SK-N-SH (cell line): ENCODE measurements around the gene UBTD2. TPM values are rescaled to one million over a fixed set of nuclear protein-coding genes. Genes with fewer than 3 reads are reported as not detected.
A peak's percentile ranks its signal among the peaks of the same experiment; 100 is the strongest.

Experiments used
- CTCF ChIA-PET: fragments of 300-600, 350-600 bp; formaldehyde crosslinking; extraction: SDS; loops from one replicate; lab custom pipeline; 2021; lab: Yijun Ruan, JAX
- POLR2A ChIA-PET: fragments of 350-600 bp; sonication (Branson Sonifier 250); formaldehyde crosslinking; extraction: SDS; loops from one replicate; lab custom pipeline; 2020; ENCODE audit warnings: antibody characterized with exemption, inconsistent platforms; lab: Yijun Ruan, JAX
- DNase-seq: peaks from one replicate; pipeline ENCODE4 v3.0.0; 2012
- H2AFZ ChIP-seq: fragments of 200-600 bp; sonication (generic); 2 replicates; pipeline ENCODE4 v1.8.1; 2016; ENCODE audit warnings: antibody characterized with exemption, mild to moderate bottlenecking, low read depth
- H3F3A ChIP-seq: fragments of 200-600 bp; sonication (generic); replicated peaks from 2 replicates; pipeline ENCODE3; 2016; ENCODE audit warnings: antibody characterized with exemption, mild to moderate bottlenecking; ENCODE audit not compliant: insufficient read depth
- H3K27ac ChIP-seq, 2 experiments: fragments of 200-500 bp in 1 of 2; fragments of 200-600 bp in 1 of 2; sonication (Bioruptor generic) in 1 of 2; sonication (generic), shearing (Covaris generic) in 1 of 2; 2 replicates each; pipeline versions ENCODE4 v1.5.1 to v1.6.1; 2014 to 2016; ENCODE audit warnings: low read depth in 2 of 2, inconsistent platforms in 1 of 2, low read length in 1 of 2, mild to moderate bottlenecking in 1 of 2, mixed read lengths in 1 of 2
- H3K27me3 ChIP-seq: fragments of 200-600 bp; sonication (generic), shearing (Covaris generic); 2 replicates; pipeline ENCODE4 v1.6.1; 2016; ENCODE audit warnings: mixed run types; ENCODE audit not compliant: insufficient read depth
- H3K36me3 ChIP-seq, 2 experiments: fragments of 200-500 bp in 1 of 2; fragments of 200-600 bp in 1 of 2; sonication (Bioruptor generic) in 1 of 2; sonication (generic) in 1 of 2; replicated peaks in 1 of 2; 2 replicates each; pipeline versions ENCODE3 to v1.5.1; 2014 to 2016; ENCODE audit warnings: low read length in 1 of 2, mild to moderate bottlenecking in 1 of 2; ENCODE audit not compliant: insufficient read depth in 2 of 2, control insufficient read depth in 1 of 2
- H3K4me1 ChIP-seq, 2 experiments: fragments of 200-500 bp in 1 of 2; fragments of 200-600 bp in 1 of 2; sonication (Bioruptor generic) in 1 of 2; sonication (generic), shearing (Covaris generic) in 1 of 2; 2 replicates each; pipeline versions ENCODE4 v1.5.1 to v1.6.1; 2014 to 2016; ENCODE audit warnings: low read depth in 1 of 2, low read length in 1 of 2, mixed run types in 1 of 2; ENCODE audit not compliant: insufficient read depth in 2 of 2, control insufficient read depth in 1 of 2
- H3K4me2 ChIP-seq: fragments of 200-600 bp; sonication (generic), shearing (Covaris generic); 2 replicates; pipeline ENCODE4 v1.6.1; 2017; ENCODE audit warnings: mixed run types
- H3K4me3 ChIP-seq, 2 experiments: fragments of 200-500 bp in 1 of 2; fragments of 200-600 bp in 1 of 2; sonication (Bioruptor generic) in 1 of 2; sonication (generic), shearing (Covaris generic) in 1 of 2; 2 replicates each; pipeline versions ENCODE4 v1.5.1 to v1.8.1; 2014 to 2016; ENCODE audit warnings: low read depth in 2 of 2, inconsistent platforms in 1 of 2, low read length in 1 of 2, mild to moderate bottlenecking in 1 of 2, mixed read lengths in 1 of 2, moderate library complexity in 1 of 2
- H3K79me2 ChIP-seq: fragments of 200-600 bp; sonication (generic); 2 replicates; pipeline ENCODE4 v1.8.1; 2017; ENCODE audit warnings: mild to moderate bottlenecking; ENCODE audit not compliant: insufficient read depth
- H3K9ac ChIP-seq: fragments of 200-600 bp; sonication (generic); 2 replicates; pipeline ENCODE4 v1.6.1; 2017; ENCODE audit warnings: mixed run types
- H3K9me2 ChIP-seq: fragments of 200-600 bp; sonication (generic); 2 replicates; pipeline ENCODE4 v1.6.1; 2017; ENCODE audit warnings: mixed run types
- H3K9me3 ChIP-seq: fragments of 200-600 bp; sonication (generic); 2 replicates; pipeline ENCODE4 v1.6.1; 2017; ENCODE audit warnings: mixed run types, mild to moderate bottlenecking, moderate library complexity
- H4K20me1 ChIP-seq: fragments of 200-600 bp; sonication (generic); 2 replicates; pipeline ENCODE4 v1.6.1; 2017; ENCODE audit warnings: mild to moderate bottlenecking, mixed run types; ENCODE audit not compliant: insufficient read depth
- ELF1 ChIP-seq: IDR thresholded peaks from 2 replicates; pipeline ENCODE4 v1.4.0; 2012
- JUND ChIP-seq: IDR thresholded peaks from 2 replicates; pipeline ENCODE4 v1.4.0; 2012
- NRF1 ChIP-seq: IDR thresholded peaks from 2 replicates; pipeline ENCODE4 v1.6.1; 2012; ENCODE audit warnings: low read depth, mild to moderate bottlenecking, low read length
- RXRA ChIP-seq: IDR thresholded peaks from 2 replicates; pipeline ENCODE4 v1.4.0; 2012; ENCODE audit warnings: low read depth, mild to moderate bottlenecking, borderline replicate concordance
- TAF1 ChIP-seq: IDR thresholded peaks from 2 replicates; pipeline ENCODE4 v1.6.1; 2012; ENCODE audit warnings: low read depth, mild to moderate bottlenecking, low read length, moderate library complexity, borderline replicate concordance
- TCF12 ChIP-seq: IDR thresholded peaks from 2 replicates; pipeline ENCODE4 v1.4.0; 2012
- USF2 ChIP-seq: fragments of 150-350 bp; IDR thresholded peaks from 2 replicates; pipeline ENCODE4 v1.6.1; 2017; ENCODE audit warnings: antibody characterized with exemption, low read length, low read depth, borderline replicate concordance
- WGBS: methylation state at CpG from one replicate; pipeline ENCODE4 v1.1.6; 2017; ENCODE audit warnings: low lambda C conversion rate; 5-methylcytosine and 5-hydroxymethylcytosine counted together
- polyA plus RNA-seq, 3 experiments: library from polyadenylated mRNA; depleted of rRNA; stranded (reverse); fragments of >200 nt; gene quantifications; 2 replicates each; pipeline ENCODE4 v1.2.3, GENCODE V29; 2012
- TF ChIP-seq, protein P1 (sequence below): IDR thresholded peaks from 2 replicates; pipeline ENCODE4 v1.6.1; 2012; ENCODE audit warnings: mild to moderate bottlenecking, low read depth, low read length, moderate library complexity

Gene UBTD2
- polyA plus RNA-seq, 1 of the 3 experiments (the other 2 are of a cell fraction), result 13.8 TPM

DNA sequence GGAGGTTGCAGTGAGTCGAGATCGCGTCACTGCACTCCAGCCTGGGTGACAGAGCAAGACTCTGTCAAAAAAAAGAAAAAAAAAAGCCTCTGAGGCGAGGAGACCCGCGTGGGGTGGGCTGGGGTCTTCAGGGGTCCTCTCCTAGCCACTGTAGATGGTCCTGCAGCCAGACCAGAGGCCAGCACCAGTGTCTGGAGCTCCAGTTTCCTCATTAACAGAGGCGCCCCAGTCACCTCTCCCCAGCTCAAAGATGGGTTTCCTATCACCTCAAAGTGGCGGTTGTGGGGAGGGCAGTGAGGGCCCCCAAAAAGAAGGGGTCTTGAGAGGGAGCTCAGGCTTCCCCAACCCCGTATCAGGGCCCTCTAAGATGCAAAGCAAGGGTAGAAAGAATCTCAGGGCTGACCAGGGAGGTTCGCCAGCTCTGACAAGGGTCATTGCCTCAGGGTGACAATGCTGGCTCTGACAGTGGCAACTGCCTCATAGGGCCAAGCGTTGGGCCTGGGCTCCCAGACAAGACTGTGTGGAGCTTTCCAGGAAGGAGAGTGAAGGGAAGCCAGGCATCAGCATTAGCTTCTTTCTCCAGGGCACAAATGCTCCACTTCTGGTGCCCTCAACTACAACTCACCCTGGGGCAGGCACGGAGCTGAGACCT, 110.5 kb downstream of the UBTD2 start:
- no peaks in the 10 kb centered on the region for H3F3A ChIP-seq
- H3K79me2 ChIP-seq, result peaks cover 39% of the 10 kb centered on the region; the same call in 1 of the 2 replicates
- H3K4me1 ChIP-seq, result peaks cover 0 to 11% of the 10 kb centered on the region in 2 experiments; a peak in 1 of 4 replicates
- no peaks in the 10 kb centered on the region for H3K36me3 ChIP-seq
- no peaks in the 10 kb centered on the region for H3K9me2 ChIP-seq
- H3K27me3 ChIP-seq, result no peaks in the 10 kb centered on the region
- no peak for TF ChIP-seq NRF1
- no peak for TF ChIP-seq JUND
- no peak for TF ChIP-seq ELF1
- no peak overlapping the region for H2AFZ ChIP-seq
- peak overlapping the region in 1 of 2 experiments; percentile 8; a peak in 1 of 4 replicates for H3K27ac ChIP-seq
- 77% methylated on average over 9 of the region's 12 CpGs for WGBS
- DNase-seq, result peak; percentile 58
- peaks cover 12% of the 10 kb centered on the region; the same call in 1 of the 2 replicates for H4K20me1 ChIP-seq
- H3K4me2 ChIP-seq, result no peak overlapping the region
- H3K9me3 ChIP-seq, result no peaks in the 10 kb centered on the region
- H3K4me3 ChIP-seq, result no peak overlapping the region
- ChIA-PET POLR2A (no interaction called here), CTCF (interaction anchor here (0.8 to 2.2 kb wide), 3 partner anchors 11 to 67 kb away, joined by 3 to 17 read pairs (median 5); partner anchors contain the start of gene STK10)
- H3K9ac ChIP-seq, result no peak overlapping the region

GRCh38 chr5:172171118-172171517, 112.4 kb downstream of the UBTD2 start:
- Histone ChIP-seq H4K20me1 (peaks cover 16% of the 10 kb centered on the region), H3K9me2 (no peaks in the 10 kb centered on the region), H3K27ac (no peak overlapping the region), H3K9ac (no peak overlapping the region), H3K4me3 (no peak overlapping the region), H3K36me3 (no peaks in the 10 kb centered on the region), H3K9me3 (no peaks in the 10 kb centered on the region), H3K79me2 (peaks cover 22% of the 10 kb centered on the region), H2AFZ (no peak overlapping the region), H3K4me2 (no peak overlapping the region), H3K4me1 (peaks cover 0 to 11% of the 10 kb centered on the region in 2 experiments; a peak in 1 of 4 replicates), H3F3A (no peaks in the 10 kb centered on the region), H3K27me3 (no peaks in the 10 kb centered on the region)
- DNase-seq, result no peak
- ChIA-PET POLR2A (no interaction called here), CTCF (no interaction called here)
- TF ChIP-seq RXRA (no peak), TCF12 (no peak), USF2 (no peak), TAF1 (no peak)
- TF ChIP-seq, protein P1, sequence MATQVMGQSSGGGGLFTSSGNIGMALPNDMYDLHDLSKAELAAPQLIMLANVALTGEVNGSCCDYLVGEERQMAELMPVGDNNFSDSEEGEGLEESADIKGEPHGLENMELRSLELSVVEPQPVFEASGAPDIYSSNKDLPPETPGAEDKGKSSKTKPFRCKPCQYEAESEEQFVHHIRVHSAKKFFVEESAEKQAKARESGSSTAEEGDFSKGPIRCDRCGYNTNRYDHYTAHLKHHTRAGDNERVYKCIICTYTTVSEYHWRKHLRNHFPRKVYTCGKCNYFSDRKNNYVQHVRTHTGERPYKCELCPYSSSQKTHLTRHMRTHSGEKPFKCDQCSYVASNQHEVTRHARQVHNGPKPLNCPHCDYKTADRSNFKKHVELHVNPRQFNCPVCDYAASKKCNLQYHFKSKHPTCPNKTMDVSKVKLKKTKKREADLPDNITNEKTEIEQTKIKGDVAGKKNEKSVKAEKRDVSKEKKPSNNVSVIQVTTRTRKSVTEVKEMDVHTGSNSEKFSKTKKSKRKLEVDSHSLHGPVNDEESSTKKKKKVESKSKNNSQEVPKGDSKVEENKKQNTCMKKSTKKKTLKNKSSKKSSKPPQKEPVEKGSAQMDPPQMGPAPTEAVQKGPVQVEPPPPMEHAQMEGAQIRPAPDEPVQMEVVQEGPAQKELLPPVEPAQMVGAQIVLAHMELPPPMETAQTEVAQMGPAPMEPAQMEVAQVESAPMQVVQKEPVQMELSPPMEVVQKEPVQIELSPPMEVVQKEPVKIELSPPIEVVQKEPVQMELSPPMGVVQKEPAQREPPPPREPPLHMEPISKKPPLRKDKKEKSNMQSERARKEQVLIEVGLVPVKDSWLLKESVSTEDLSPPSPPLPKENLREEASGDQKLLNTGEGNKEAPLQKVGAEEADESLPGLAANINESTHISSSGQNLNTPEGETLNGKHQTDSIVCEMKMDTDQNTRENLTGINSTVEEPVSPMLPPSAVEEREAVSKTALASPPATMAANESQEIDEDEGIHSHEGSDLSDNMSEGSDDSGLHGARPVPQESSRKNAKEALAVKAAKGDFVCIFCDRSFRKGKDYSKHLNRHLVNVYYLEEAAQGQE, result no peak
- WGBS, result 91% methylated on average over 8 of the region's 8 CpGs
